Myocyte (in vitro differentiated cells): ENCODE data around the gene OCSTAMP. TPM values are rescaled to one million over a fixed set of nuclear protein-coding genes. Genes with fewer than 3 reads are reported as not detected.

Experiments
- DNase-seq: peaks from one replicate; pipeline ENCODE4 v3.0.0-alpha.2; 2012; ENCODE audit warnings: low read depth
- total RNA-seq: library from RNA; depleted of rRNA; stranded (reverse); fragments of >200 nt; gene quantifications from 2 replicates; pipeline ENCODE4 v1.2.3, GENCODE V29; 2014

The OCSTAMP gene
- total RNA-seq, 1 donor from 2014 or later, result not detected

- DNase-seq, result no peak
Measured at GRCh38 chr20:46554828-46555227, 4.4 kb upstream of the OCSTAMP start.

GRCh38 chr20:46553926-46554325, 3.5 kb upstream of the OCSTAMP start:
- no peak for DNase-seq

- DNase-seq, result no peak
Measured at GRCh38 chr20:46552460-46553420, 2.3 kb upstream of the OCSTAMP start.

DNA sequence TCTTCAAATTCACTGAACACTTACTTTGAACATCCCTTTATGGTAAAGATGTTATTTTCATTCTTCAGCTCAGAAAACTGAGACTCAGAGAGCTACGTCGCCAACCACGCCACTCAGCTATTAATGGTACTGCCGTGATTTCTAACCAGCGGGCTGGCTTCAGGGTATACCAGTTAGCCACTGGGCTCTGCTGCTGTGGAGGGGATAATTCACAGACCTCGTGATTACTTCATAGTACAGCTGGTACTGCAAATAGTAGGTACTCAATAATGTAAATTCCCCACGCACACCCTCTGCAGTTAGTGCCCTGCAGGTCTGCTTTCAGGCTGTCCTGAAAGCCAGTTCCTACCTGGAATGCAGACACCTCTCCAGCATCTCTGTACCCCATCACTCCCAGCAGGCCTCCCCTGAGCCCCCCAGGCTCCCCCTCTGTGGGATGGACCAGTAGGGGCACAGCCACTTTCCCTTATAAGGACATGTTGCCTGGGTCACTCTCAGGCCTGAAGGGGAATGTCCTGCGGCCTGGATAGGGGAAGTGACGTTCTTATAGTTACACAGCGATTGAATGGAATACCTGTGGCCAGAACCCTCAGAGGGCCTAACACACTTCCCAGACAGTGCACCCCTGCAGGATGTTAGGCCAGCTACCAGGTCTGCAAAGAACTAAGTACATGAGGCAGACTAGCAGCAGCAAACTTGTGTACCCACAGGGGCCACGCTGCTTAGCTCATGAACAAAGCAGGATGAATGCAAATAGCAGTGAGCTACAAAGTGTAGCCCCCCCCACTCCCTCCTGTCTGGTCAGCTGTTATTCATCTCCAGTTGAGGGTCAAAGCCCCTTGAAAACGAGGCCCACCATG, 1.3 kb upstream of the OCSTAMP start:
- DNase-seq, result no peak

DNA sequence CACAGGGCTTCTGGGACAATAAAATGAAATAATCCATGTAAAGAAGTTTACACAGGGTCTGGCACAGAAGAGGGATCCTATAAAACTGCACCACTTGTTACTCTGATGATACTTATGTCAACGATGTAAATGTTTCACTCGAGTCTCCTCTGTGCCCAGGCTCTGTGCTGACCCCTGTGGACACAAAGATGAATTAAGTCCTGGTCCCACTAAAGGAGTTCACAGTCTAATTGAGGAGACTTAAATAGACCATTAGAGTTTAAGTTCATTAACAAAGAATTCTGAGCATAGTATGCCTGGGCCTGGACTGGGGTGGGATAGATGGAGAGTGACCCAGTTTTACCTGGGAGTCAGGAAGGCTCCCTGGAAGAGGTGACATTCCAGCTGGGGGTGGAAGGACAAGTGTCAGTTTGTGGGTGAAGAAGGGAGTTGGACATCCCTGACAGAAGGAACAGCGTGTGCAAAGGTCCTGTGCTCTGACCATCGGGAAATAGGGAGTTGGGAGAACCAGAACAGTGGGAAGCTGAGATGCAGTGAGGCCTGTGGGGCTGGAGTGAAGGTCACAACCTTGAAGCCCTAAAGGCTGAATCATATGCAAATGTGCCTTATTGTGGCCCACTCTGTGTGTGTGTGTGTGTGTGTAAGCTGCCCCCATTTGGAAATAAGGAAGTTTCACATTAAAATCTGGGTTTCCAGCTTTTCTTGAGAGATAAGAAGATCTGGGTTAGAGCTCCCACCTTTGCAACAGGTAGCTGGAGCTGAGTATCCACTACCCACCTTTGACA, 1.1 kb downstream of the OCSTAMP start:
- DNase-seq, result no peak

GRCh38 chr20:46548688-46549087, 1.8 kb downstream of the OCSTAMP start:
- DNase-seq, result no peak

GRCh38 chr20:46547995-46548394, 2.5 kb downstream of the OCSTAMP start:
- DNase-seq, result no peak

- DNase-seq, result no peak
Measured at GRCh38 chr20:46546936-46547335, 3.5 kb downstream of the OCSTAMP start.

GRCh38 chr20:46546298-46546697, 4.2 kb downstream of the OCSTAMP start:
- DNase-seq, result no peak

GRCh38 chr20:46545827-46546138, 4.7 kb downstream of the OCSTAMP start:
- DNase-seq, result no peak

- DNase-seq, result peak; percentile 23
Measured at GRCh38 chr20:46545077-46545826, 5.2 kb downstream of the OCSTAMP start.

DNA sequence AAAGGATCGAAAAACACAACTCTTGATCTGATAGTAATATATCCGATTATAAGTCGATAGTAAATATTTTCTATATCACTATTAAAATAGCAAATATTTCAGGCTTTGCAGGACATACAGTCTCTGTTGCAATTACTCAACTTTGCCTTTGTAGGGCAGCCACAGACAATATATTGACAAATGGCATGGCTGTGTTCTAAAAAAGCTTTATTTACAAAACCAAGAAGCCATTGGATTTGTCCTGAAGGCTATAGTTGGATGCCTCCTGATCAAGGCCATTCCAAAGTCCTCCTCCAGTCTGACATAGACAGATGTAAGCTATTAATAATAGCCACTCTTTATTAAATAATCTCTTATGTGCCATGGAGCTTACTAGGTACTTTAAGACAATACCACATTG, 5.9 kb downstream of the OCSTAMP start:
- no peak for DNase-seq

- no peak for DNase-seq
Measured at GRCh38 chr20:46543959-46544358, 6.5 kb downstream of the OCSTAMP start.

DNA sequence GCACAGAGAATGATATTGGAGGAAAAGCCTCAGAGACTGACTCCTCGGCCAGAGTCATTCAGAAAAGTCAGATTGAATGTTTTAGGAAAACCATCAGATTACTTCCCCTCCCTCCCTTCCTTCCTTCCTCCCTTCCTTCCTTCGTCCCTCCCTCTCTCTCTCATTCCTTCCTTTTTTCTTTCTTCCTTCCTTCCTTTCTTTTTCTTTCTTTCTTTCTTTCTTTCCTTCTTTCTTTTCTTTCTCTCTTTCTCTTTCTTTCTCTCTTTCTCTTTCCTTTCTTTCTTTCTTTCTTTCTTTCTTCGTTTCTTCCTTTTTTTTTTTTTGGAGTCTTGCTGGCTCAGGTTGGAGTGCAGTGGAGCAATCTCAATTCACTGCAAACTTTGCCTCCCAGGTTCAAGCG, 7.4 kb downstream of the OCSTAMP start:
- DNase-seq, result no peak

DNA sequence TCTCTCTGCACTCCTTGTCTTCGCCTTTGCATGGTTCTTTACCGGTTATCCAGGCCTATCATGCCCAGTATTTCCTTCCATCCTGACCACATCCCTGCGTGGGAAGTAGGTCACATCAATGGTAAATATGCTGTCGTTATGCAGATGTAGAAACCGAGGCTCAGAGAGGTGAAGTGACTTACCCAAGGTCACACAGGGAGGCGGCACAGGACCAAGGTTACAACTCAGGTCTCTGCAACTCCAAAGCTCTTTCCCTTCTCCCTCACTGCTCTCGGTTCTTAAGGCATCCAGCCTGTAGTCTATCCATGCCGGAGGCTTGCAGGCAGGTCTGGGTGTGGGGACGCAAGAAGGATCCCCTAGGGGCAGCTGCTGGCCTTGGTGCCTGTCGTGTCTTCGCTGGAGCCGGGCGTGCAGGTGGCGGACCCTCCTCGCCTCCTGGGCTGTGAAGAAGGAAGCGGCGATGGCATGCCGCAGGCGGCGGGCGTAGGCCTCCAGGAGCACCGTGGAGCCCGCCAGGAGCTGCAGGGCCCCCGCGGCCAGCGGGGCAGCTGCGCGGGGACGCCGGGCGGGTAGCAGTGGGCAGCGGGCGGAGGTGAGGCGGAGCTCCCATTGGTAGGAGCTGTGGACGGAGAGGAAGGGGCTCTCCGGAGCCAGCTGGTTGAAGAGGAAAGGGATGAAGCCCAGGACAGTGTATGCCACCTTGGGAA, 9.1 kb downstream of the OCSTAMP start:
- DNase-seq, result no peak

GRCh38 chr20:46539113-46539512, 11.3 kb downstream of the OCSTAMP start:
- DNase-seq, result no peak

GRCh38 chr20:46530640-46531039, 19.8 kb downstream of the OCSTAMP start:
- no peak for DNase-seq

DNA sequence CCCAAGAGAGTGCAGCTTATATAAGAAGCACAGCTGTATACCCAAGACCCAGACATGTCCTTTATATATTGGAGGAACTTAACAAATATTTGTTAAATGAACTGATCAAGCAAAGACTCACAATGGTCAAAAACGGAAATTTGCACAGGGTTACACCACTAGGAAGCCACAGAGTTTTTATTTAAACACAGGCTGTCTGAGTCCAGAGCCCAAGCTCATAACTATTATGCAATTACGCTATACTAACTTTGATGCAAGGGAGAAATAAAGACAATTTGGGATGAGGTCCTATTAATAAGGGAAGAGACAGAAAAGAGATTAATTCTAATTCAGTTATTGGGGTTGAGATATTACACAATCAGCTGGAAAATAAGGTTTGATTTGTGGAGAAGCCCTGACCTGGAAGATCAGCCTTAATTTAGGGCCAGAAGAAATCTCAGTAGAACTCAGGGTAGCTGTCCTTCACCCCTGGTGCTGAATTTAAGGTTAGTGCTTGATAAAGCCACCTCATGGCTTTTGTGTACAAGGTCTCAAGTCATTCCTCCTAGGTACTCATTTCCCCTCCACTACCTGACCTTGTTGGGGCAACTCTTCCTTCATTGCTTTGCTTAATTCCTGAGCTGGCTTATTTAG, 26.6 kb downstream of the OCSTAMP start:
- DNase-seq, result peak; percentile 49

DNA sequence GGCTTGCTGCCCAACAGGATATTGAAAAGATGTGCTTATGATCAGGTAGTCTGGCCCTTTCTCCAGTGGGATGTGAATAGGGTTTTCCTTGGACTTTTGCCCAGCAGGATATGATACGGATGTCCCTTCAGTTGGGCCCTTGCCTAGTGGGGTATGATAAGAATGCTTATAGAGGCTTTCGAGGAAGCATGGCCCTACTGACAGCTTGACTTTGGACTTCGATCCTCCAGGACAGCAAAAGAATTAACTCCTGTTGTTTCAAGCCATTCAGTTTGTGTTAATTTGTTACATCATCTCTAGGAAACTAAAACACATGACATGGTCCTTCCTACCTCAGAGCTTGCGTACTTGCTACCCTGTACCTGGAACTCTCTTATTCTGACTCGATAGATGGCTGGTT, 27.3 kb downstream of the OCSTAMP start:
- no peak for DNase-seq
